HCT116 (cell line): ENCODE data around the gene GMCL1. TPM values are rescaled to one million over a fixed set of nuclear protein-coding genes. Genes with fewer than 3 reads are reported as not detected.

Experiments
- ATAC-seq: fragments of 200-7000 bp; cut with Tn5 transposase; 2 replicates; pipeline ENCODE4 v1.9.1; 2020; ENCODE audit warnings: mild to moderate bottlenecking, moderate library complexity
- Bru-seq: library from RNA; stranded (reverse); fragments of 400-500 nt; gene quantifications from one replicate; lab custom pipeline; 2021; lab: Mats Ljungman, UMichigan
- BruChase-seq, 2 experiments: library from RNA; stranded (reverse); fragments of 400-500 nt; gene quantifications; one replicate each; lab custom pipeline; 2021; lab: Mats Ljungman, UMichigan
- BruUV-seq: library from RNA; stranded (reverse); fragments of 400-500 nt; replicated peaks from 2 replicates; lab custom pipeline; 2021; lab: Mats Ljungman, UMichigan
- CTCF ChIA-PET: fragments of 300-600 bp; sonication (Branson Sonifier 250); formaldehyde crosslinking; loops from one replicate; lab custom pipeline; 2021; ENCODE audit warnings: antibody characterized with exemption; lab: Charles Lee
- POLR2A ChIA-PET: fragments of 300-600, 350-600 bp; sonication (Branson Sonifier 250); formaldehyde crosslinking; loops from one replicate; lab custom pipeline; 2021; ENCODE audit warnings: antibody characterized with exemption; lab: Charles Lee
- RAD21 ChIA-PET, 2 experiments: fragments of 300-600 bp; sonication (Branson Sonifier 250); formaldehyde crosslinking; loops; one replicate each; lab custom pipeline; 2023; ENCODE audit warnings: low total read pairs in 2 of 2; ENCODE audit not compliant: uncharacterized antibody in 2 of 2, unreplicated experiment in 2 of 2, low non-redundant PET in 1 of 2; lab: Charles Lee
- DNase-seq: peaks from one replicate; pipeline ENCODE4 v3.0.0-alpha.2; 2010; ENCODE audit warnings: low read depth, low spot score
- H2AFZ ChIP-seq: fragments of 200-600 bp; shearing (Covaris generic), sonication (generic); 2 replicates; pipeline ENCODE4 v1.6.1; 2017; ENCODE audit warnings: low read depth, mixed run types, mixed read lengths, antibody characterized with exemption, low read length; ENCODE audit not compliant: poor library complexity, severe bottlenecking
- H3K27ac ChIP-seq: 2 replicates; pipeline ENCODE4 v1.5.1; 2012; ENCODE audit warnings: low read depth, low read length
- H3K27me3 ChIP-seq: fragments of 200-600 bp; sonication (generic); 2 replicates; pipeline ENCODE4 v1.6.1; 2016; ENCODE audit warnings: mixed run types, low read length, mixed read lengths; ENCODE audit not compliant: insufficient read depth
- H3K36me3 ChIP-seq, 2 experiments: fragments of 200-500 bp in 1 of 2; fragments of 200-600 bp in 1 of 2; sonication (Bioruptor generic) in 1 of 2; sonication (generic) in 1 of 2; 2 replicates each; pipeline versions ENCODE4 v1.5.1 to v1.6.1; 2014 to 2016; ENCODE audit warnings: low read length in 2 of 2, inconsistent platforms in 1 of 2, mixed read lengths in 1 of 2, mixed run types in 1 of 2; ENCODE audit not compliant: insufficient read depth in 2 of 2, control insufficient read depth in 1 of 2
- H3K4me1 ChIP-seq, 2 experiments: fragments of 200-600 bp in 1 of 2; sonication (generic) in 1 of 2; 2 replicates each; pipeline versions ENCODE4 v1.5.1 to v1.6.1; 2012 to 2017; ENCODE audit warnings: low read length in 2 of 2, inconsistent platforms in 1 of 2, mild to moderate bottlenecking in 1 of 2, mixed read lengths in 1 of 2, mixed run types in 1 of 2, moderate library complexity in 1 of 2; ENCODE audit not compliant: insufficient read depth in 2 of 2, control insufficient read depth in 1 of 2
- H3K4me2 ChIP-seq: fragments of 200-600 bp; sonication (generic); 2 replicates; pipeline ENCODE4 v1.6.1; 2017; ENCODE audit warnings: mixed run types, low read length, mixed read lengths
- H3K4me3 ChIP-seq, 2 experiments: fragments of 200-600 bp in 1 of 2; sonication (generic) in 1 of 2; replicated peaks in 1 of 2; 2 replicates each; pipeline ENCODE4 v1.5.1; 2011 to 2016; ENCODE audit warnings: low read length in 2 of 2, control low read depth in 1 of 2, low read depth in 1 of 2, mild to moderate bottlenecking in 1 of 2, mixed read lengths in 1 of 2, mixed run types in 1 of 2
- H3K79me2 ChIP-seq: fragments of 200-600 bp; sonication (generic); 2 replicates; pipeline ENCODE4 v1.6.1; 2017; ENCODE audit warnings: mild to moderate bottlenecking, mixed run types, low read length, moderate library complexity, mixed read lengths; ENCODE audit not compliant: insufficient read depth
- H3K9ac ChIP-seq: fragments of 200-600 bp; sonication (generic); 2 replicates; pipeline ENCODE4 v1.6.1; 2016; ENCODE audit warnings: low read length, mixed read lengths
- H3K9me2 ChIP-seq: fragments of 200-600 bp; sonication (generic), shearing (Covaris generic); 2 replicates; pipeline ENCODE4 v1.6.1; 2017; ENCODE audit warnings: mixed run types, mild to moderate bottlenecking, moderate library complexity; ENCODE audit not compliant: insufficient read depth
- H3K9me3 ChIP-seq, 2 experiments: fragments of 200-500 bp in 1 of 2; fragments of 200-600 bp in 1 of 2; sonication (Bioruptor generic) in 1 of 2; sonication (generic) in 1 of 2; 2 replicates each; pipeline ENCODE4 v1.6.1; 2014 to 2017; ENCODE audit warnings: low read length in 2 of 2, mixed read lengths in 2 of 2, inconsistent platforms in 1 of 2, low read depth in 1 of 2, mild to moderate bottlenecking in 1 of 2, mixed run types in 1 of 2, moderate library complexity in 1 of 2; ENCODE audit not compliant: control insufficient read depth in 1 of 2, insufficient read depth in 1 of 2
- H4K20me1 ChIP-seq: fragments of 200-600 bp; sonication (generic), shearing (Covaris generic); 2 replicates; pipeline ENCODE4 v1.6.1; 2017; ENCODE audit warnings: mixed run types, mild to moderate bottlenecking, moderate library complexity; ENCODE audit not compliant: insufficient read depth
- ATF3 ChIP-seq: IDR thresholded peaks from 2 replicates; pipeline ENCODE4 v1.6.1; 2012
- CBX3 ChIP-seq: IDR thresholded peaks from 2 replicates; pipeline ENCODE4 v1.6.1; 2012; ENCODE audit warnings: low read depth
- CEBPB ChIP-seq: IDR thresholded peaks from 2 replicates; pipeline ENCODE4 v1.6.1; 2012; ENCODE audit warnings: low read depth
- EGR1 ChIP-seq: IDR thresholded peaks from 2 replicates; pipeline ENCODE4 v1.6.1; 2012; ENCODE audit warnings: low read depth
- ELF1 ChIP-seq: IDR thresholded peaks from 2 replicates; pipeline ENCODE4 v1.6.1; 2012; ENCODE audit warnings: low read depth, borderline replicate concordance
- EZH2phosphoT487 ChIP-seq: fragments of 200-600 bp; IDR thresholded peaks from 2 replicates; pipeline ENCODE4 v1.6.1; 2018; ENCODE audit warnings: antibody characterized with exemption, borderline replicate concordance
- FOSL1 ChIP-seq: IDR thresholded peaks from 2 replicates; pipeline ENCODE4 v1.6.1; 2012; ENCODE audit warnings: low read depth
- MAX ChIP-seq: IDR thresholded peaks from 2 replicates; pipeline ENCODE4 v1.6.1; 2012
- POLR2A ChIP-seq: IDR thresholded peaks from 2 replicates; pipeline ENCODE4 v1.7.0; 2011; ENCODE audit warnings: borderline replicate concordance; ENCODE audit not compliant: insufficient read depth, insufficient read length; ENCODE audit errors: extremely low read depth
- POLR2AphosphoS5 ChIP-seq: IDR thresholded peaks from 2 replicates; pipeline ENCODE4 v1.6.1; 2011; ENCODE audit warnings: mild to moderate bottlenecking, low read depth, low read length, moderate library complexity
- RAD21 ChIP-seq: IDR thresholded peaks from 2 replicates; pipeline ENCODE4 v1.6.1; 2012; ENCODE audit warnings: low read depth, mild to moderate bottlenecking
- REST ChIP-seq: IDR thresholded peaks from 2 replicates; pipeline ENCODE4 v1.6.1; 2012; ENCODE audit warnings: low read depth
- SIN3A ChIP-seq: IDR thresholded peaks from 2 replicates; pipeline ENCODE4 v1.6.1; 2012; ENCODE audit warnings: low read depth
- SP1 ChIP-seq: IDR thresholded peaks from 2 replicates; pipeline ENCODE4 v1.6.1; 2012; ENCODE audit warnings: low read depth
- SRF ChIP-seq: IDR thresholded peaks from 2 replicates; pipeline ENCODE4 v1.6.1; 2012; ENCODE audit warnings: low read depth
- TCF7L2 ChIP-seq: IDR thresholded peaks from 2 replicates; pipeline ENCODE4 v1.7.0; 2011; ENCODE audit warnings: borderline replicate concordance, inconsistent platforms; ENCODE audit not compliant: insufficient read depth, insufficient read length; ENCODE audit errors: extremely low read depth
- ZBTB33 ChIP-seq: IDR thresholded peaks from 2 replicates; pipeline ENCODE4 v1.6.1; 2011; ENCODE audit warnings: mild to moderate bottlenecking, low read length, moderate library complexity; ENCODE audit not compliant: insufficient replicate concordance; ENCODE audit errors: extremely low read depth
- ZFX ChIP-seq: fragments of 450-650 bp; IDR thresholded peaks from 2 replicates; pipeline ENCODE4 v1.6.1; 2017
- ZNF274 ChIP-seq: fragments of 200-500 bp; sonication (Bioruptor generic); IDR thresholded peaks from 2 replicates; pipeline ENCODE4 v1.6.1; 2014; ENCODE audit warnings: mild to moderate bottlenecking, low read depth, low read length, inconsistent platforms
- intact Hi-C: fragments of 100-400 bp; cut with micrococcal nuclease; formaldehyde crosslinking; loops from 2 replicates; pipeline ENCODE4 v1.10.0; 2022
- long read RNA-seq: library from polyadenylated mRNA; unstranded; transcript quantifications from one replicate; pipeline ENCODE4 v2.0.0, GENCODE V29; 2021; ENCODE audit not compliant: unreplicated experiment
- polyA plus RNA-seq: library from polyadenylated mRNA; unstranded; fragments of >200 nt; gene quantifications from 2 replicates; pipeline ENCODE4 v1.2.1, GENCODE V29; 2012; ENCODE audit warnings: missing spikeins
- total RNA-seq: library from RNA; stranded (reverse); gene quantifications from one replicate; pipeline ENCODE4 v1.2.1, GENCODE V29; 2021; ENCODE audit not compliant: unreplicated experiment

The GMCL1 gene
- 16.7 TPM for total RNA-seq
- 5.1 and 6.9 TPM in 2 replicates for polyA plus RNA-seq
- Bru-seq, nascent RNA: percentile 63 among the genes with signal in this experiment
- BruChase-seq, experiment 1, labeled RNA remaining after a 6-hour chase: percentile 75 among the genes with signal in this experiment
- BruChase-seq, experiment 2, labeled RNA remaining after a 2-hour chase: percentile 73 among the genes with signal in this experiment
- long read RNA-seq, full-length matches to known transcripts: 86 of 120 reads
- long read RNA-seq, partial matches to known transcripts: 13 of 120 reads
- long read RNA-seq, other reads (novel, unspliced or antisense): 21 of 120 reads

GRCh38 chr2:69829256-69830044 lies at the start of gene GMCL1:
Gene GMCL1, plus strand, starts transcription at chr2:69829660. Its CDS starts 233 bp downstream, at chr2:69829893.
- H3K36me3 ChIP-seq: peaks cover 0 to 3% of the 10 kb centered on the region in 2 experiments; a peak in 1 of 4 replicates
- H2AFZ ChIP-seq: peak within 1 kb of the TSS; percentile 42
- ATAC-seq (peak; percentile 97), DNase-seq (peak; percentile 87)
- RAD21 ChIA-PET: interaction anchor here (1.4 kb wide), 2 partner anchors 105 kb away, joined by 4 to 5 read pairs; no protein-coding TSS in a partner anchor
- H4K20me1 ChIP-seq: no peaks in the 10 kb centered on the region
- H3K9ac ChIP-seq: peak within 1 kb of the TSS; percentile 64
- intact Hi-C loops: no loop called here
- peak within 1 kb of the TSS; percentile 73 for H3K27ac ChIP-seq
- TSS peak; percentile 51 for BruUV-seq
- POLR2A ChIA-PET: interaction anchor here (1.3 kb wide), 1 partner anchor 105 kb away, joined by 5 read pairs; no protein-coding TSS in a partner anchor
- no peaks in the 10 kb centered on the region for H3K9me2 ChIP-seq
- H3K27me3 ChIP-seq: no peaks in the 10 kb centered on the region
- H3K9me3 ChIP-seq: no peaks in the 10 kb centered on the region
- H3K4me1 ChIP-seq: peaks cover 10 to 16% of the 10 kb centered on the region in 2 experiments; a peak in 3 of 4 replicates
- H3K4me2 ChIP-seq: peak within 1 kb of the TSS; percentile 78
- peaks cover 40% of the 10 kb centered on the region for H3K79me2 ChIP-seq
- H3K4me3 ChIP-seq: peak within 1 kb of the TSS; percentile 80 to 86
- CTCF ChIA-PET: interaction anchor here (1.0 to 3.5 kb wide), 3 partner anchors 12 to 105 kb away, joined by 4 to 19 read pairs (median 11); no protein-coding TSS in a partner anchor
- peak; percentile 11 for TF ChIP-seq TCF7L2
- TF ChIP-seq SIN3A: peak; percentile 96
- TF ChIP-seq EZH2phosphoT487: no peak
- no peak for TF ChIP-seq REST
- peak; percentile 40; the same call in 1 of the 2 replicates for TF ChIP-seq CBX3
- TF ChIP-seq ZFX: peak; percentile 55
- no peak for TF ChIP-seq ELF1
- peak; percentile 89 for TF ChIP-seq SP1
- TF ChIP-seq MAX: peak; percentile 97
- TF ChIP-seq RAD21: no peak
- TF ChIP-seq POLR2AphosphoS5: peak; percentile 88
- no peak for TF ChIP-seq SRF
- TF ChIP-seq CEBPB: peak; percentile 99
- no peak for TF ChIP-seq FOSL1
- TF ChIP-seq ZNF274: no peak
- no peak for TF ChIP-seq ATF3
- no peak for TF ChIP-seq ZBTB33
- TF ChIP-seq EGR1: peak; percentile 83
- peak; percentile 79 for TF ChIP-seq POLR2A
